ENCODE results near the gene CLEC4E.

DNA sequence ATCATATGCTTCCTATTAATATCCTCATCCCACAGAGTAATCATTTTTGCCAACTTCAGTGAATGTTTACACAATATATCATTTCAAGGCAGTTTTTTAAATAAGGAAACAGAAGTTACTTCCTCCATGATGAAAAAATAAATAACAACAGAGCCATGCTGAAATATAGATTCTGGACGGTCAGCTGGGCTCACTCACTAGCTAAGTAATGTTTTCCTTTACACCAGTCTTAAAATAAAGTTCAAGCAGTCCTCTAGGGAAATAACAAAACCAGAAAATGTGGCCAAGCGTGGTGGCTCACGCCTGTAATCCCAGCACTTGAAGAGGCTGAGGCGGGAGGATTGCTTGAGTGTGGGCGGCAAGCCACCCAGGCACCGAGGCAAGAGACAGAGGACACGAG is 43.3 kb upstream of the CLEC4E start:
- no peak for TF ChIP-seq MAX (IDR thresholded peaks at IDR 0.05; ENCODE audit: low read depth, low read length)
- TF ChIP-seq, protein P1, sequence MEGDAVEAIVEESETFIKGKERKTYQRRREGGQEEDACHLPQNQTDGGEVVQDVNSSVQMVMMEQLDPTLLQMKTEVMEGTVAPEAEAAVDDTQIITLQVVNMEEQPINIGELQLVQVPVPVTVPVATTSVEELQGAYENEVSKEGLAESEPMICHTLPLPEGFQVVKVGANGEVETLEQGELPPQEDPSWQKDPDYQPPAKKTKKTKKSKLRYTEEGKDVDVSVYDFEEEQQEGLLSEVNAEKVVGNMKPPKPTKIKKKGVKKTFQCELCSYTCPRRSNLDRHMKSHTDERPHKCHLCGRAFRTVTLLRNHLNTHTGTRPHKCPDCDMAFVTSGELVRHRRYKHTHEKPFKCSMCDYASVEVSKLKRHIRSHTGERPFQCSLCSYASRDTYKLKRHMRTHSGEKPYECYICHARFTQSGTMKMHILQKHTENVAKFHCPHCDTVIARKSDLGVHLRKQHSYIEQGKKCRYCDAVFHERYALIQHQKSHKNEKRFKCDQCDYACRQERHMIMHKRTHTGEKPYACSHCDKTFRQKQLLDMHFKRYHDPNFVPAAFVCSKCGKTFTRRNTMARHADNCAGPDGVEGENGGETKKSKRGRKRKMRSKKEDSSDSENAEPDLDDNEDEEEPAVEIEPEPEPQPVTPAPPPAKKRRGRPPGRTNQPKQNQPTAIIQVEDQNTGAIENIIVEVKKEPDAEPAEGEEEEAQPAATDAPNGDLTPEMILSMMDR (IDR thresholded peaks at IDR 0.05; ENCODE audit: low read depth, low read length) = no peak
- no peak for TF ChIP-seq POLR2A (IDR thresholded peaks at IDR 0.05; ENCODE audit: extremely low read depth, insufficient read length)
- no peak for TF ChIP-seq MYC (IDR thresholded peaks at IDR 0.05; ENCODE audit: low read depth, low read length)

Measured in NB4 (cell line).